NT2/D1 (cell line): Measurements from ENCODE around the gene GLT1D1.

Experiments
- DNase-seq: peaks from one replicate; pipeline ENCODE4 v3.0.0-alpha.2; 2011; ENCODE audit warnings: low read depth, low spot score
- H3K27me3 ChIP-seq: 2 replicates; pipeline ENCODE4 v1.6.0; 2011; ENCODE audit warnings: mild to moderate bottlenecking; ENCODE audit not compliant: insufficient read length, insufficient read depth
- H3K36me3 ChIP-seq: 2 replicates; pipeline ENCODE4 v1.6.1; 2011; ENCODE audit warnings: mild to moderate bottlenecking, low read length, mixed read lengths; ENCODE audit not compliant: insufficient read depth, insufficient read length
- H3K4me1 ChIP-seq: 2 replicates; pipeline ENCODE4 v1.5.1; 2011; ENCODE audit not compliant: insufficient read depth, insufficient read length
- H3K4me3 ChIP-seq: 2 replicates; pipeline ENCODE4 v1.5.1; 2011; ENCODE audit warnings: low read depth; ENCODE audit not compliant: insufficient read length
- H3K9ac ChIP-seq: 2 replicates; pipeline ENCODE4 v1.6.0; 2011; ENCODE audit warnings: low read depth; ENCODE audit not compliant: insufficient read length
- H3K9me3 ChIP-seq: 2 replicates; pipeline ENCODE4 v1.5.1; 2011; ENCODE audit warnings: mild to moderate bottlenecking, low read length; ENCODE audit not compliant: insufficient read depth
- SUZ12 ChIP-seq: IDR thresholded peaks from 2 replicates; pipeline ENCODE4 v1.6.1; 2011; ENCODE audit not compliant: insufficient read length, insufficient read depth; ENCODE audit errors: extremely low read depth
- YY1 ChIP-seq: IDR thresholded peaks from 2 replicates; pipeline ENCODE4 v1.6.1; 2011; ENCODE audit not compliant: insufficient read length, insufficient read depth
- ZNF274 ChIP-seq: IDR thresholded peaks from 2 replicates; pipeline ENCODE4 v1.6.1; 2011; ENCODE audit warnings: mild to moderate bottlenecking, low read depth, low read length

GLT1D1 gene

DNA sequence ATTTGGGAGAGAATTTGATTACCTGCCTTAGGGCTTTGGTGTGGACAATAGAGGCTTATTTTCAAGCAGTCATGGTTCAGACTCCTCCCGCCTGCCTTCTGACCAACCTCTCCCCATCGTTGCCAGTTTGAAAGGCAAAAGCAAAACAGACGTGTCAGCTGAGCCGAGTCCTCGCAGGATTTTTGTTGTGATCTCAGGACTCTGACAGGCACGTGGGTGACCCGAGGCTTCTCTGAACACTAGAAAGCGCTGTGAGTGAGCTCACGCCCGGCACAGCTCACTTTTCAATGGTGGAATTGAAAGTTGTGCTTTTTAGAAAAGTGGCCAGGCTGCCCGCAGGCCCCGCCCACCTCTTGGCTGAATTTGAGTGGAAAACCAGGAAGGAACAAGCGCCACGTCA, 130.1 kb downstream of the GLT1D1 start:
- TF ChIP-seq ZNF274: no peak
- no peak for TF ChIP-seq SUZ12
- TF ChIP-seq YY1: no peak
- DNase-seq: no peak
- Histone ChIP-seq H3K36me3 (no peaks in the 10 kb centered on the region), H3K4me1 (peaks cover 8% of the 10 kb centered on the region), H3K9ac (no peak overlapping the region), H3K9me3 (no peaks in the 10 kb centered on the region), H3K4me3 (no peak overlapping the region), H3K27me3 (no peaks in the 10 kb centered on the region)

DNA sequence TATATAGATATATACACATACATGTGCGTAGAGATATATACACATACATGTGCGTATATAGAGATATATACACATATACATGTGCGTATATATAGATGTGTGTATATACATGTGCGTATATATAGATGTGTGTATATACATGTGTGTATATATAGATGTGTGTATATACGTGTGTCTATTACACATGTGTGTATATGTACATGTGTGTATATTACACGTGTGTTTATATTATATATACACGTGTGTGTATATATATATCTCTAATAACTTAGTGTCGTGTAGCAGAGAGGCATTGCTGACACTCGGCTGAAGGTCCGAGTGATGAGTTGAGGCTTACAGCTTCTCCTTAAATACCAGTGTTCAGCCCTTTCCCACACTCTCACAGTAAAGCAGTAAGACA, 133.7 kb downstream of the GLT1D1 start:
- peaks cover 2% of the 10 kb centered on the region for H3K4me1 ChIP-seq
- no peak for DNase-seq
- no peaks in the 10 kb centered on the region for H3K36me3 ChIP-seq
- H3K9ac ChIP-seq: no peak overlapping the region
- H3K9me3 ChIP-seq: peaks cover 8% of the 10 kb centered on the region; the same call in 1 of the 2 replicates
- peaks cover 2% of the 10 kb centered on the region for H3K27me3 ChIP-seq
- TF ChIP-seq SUZ12 (no peak), ZNF274 (no peak), YY1 (no peak)
- H3K4me3 ChIP-seq: no peak overlapping the region

DNA sequence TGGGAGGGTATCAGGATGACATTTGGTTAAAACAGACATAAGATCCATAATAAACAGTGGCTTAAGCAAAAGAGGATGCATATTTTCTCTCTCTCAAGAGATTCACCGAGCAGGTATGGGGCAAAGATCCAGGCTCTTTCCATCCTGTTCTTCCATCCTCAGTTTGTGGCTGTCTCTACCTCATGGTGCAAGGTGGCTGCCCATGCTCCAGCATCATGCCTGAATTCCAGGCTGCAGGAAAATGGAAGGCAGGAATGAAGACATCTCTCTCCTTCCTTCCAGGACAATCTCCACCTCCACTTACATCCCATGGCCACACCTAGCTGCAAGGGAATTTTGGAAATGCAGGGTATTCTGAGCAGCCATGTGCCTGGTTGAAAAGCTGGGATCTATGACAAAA, 136.0 kb downstream of the GLT1D1 start:
- peaks cover 8% of the 10 kb centered on the region; the same call in 1 of the 2 replicates for H3K9me3 ChIP-seq
- no peaks in the 10 kb centered on the region for H3K36me3 ChIP-seq
- no peak overlapping the region for H3K9ac ChIP-seq
- peaks cover 2% of the 10 kb centered on the region for H3K27me3 ChIP-seq
- TF ChIP-seq ZNF274 (no peak), SUZ12 (no peak), YY1 (no peak)
- H3K4me3 ChIP-seq: no peak overlapping the region
- no peaks in the 10 kb centered on the region for H3K4me1 ChIP-seq
- no peak for DNase-seq

DNA sequence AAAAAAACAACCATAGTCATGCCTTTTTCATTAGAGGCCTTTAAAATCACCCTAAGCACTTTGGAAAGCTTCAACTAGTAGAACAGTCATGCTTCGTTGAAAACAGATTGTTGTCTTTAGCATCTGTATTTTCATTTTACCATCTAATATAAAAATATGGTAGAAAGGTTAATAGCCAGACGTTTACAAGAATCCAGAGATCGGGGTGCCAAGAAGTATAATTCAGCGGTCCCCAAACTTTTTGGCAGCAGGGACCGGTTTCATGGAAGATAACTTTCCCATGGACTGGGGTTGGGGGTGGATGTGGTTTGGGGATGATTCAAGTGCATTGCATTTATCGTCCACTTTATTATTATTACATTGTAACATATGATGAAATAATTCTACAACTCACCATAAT, 138.4 kb downstream of the GLT1D1 start:
- Histone ChIP-seq H3K9ac (no peak overlapping the region), H3K4me3 (no peak overlapping the region), H3K36me3 (no peaks in the 10 kb centered on the region), H3K4me1 (no peaks in the 10 kb centered on the region), H3K27me3 (peaks cover 2% of the 10 kb centered on the region), H3K9me3 (peaks cover 8% of the 10 kb centered on the region; the same call in 1 of the 2 replicates)
- no peak for DNase-seq
- TF ChIP-seq SUZ12 (no peak), YY1 (no peak), ZNF274 (no peak)

DNA sequence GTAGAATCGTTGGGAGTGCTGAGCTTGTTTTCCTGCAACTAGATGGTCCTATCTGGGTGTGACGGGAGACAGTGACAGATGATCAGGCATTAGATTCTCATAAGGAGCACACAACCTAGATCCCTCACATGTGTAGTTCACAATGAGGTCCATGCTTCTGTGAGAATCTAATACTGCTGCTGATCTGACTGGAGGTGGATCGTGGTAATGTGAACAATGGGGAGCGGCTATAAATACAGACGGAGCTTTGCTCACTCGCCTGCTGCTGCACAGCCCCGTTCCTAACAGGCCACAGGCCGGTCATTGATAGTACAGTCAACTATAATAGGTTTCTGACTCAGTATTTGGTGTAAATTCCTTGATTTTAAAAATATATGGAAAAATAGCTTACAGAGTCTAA, 138.8 kb downstream of the GLT1D1 start:
- H3K9me3 ChIP-seq: peaks cover 8% of the 10 kb centered on the region; the same call in 1 of the 2 replicates
- DNase-seq: no peak
- H3K4me3 ChIP-seq: no peak overlapping the region
- no peaks in the 10 kb centered on the region for H3K36me3 ChIP-seq
- no peaks in the 10 kb centered on the region for H3K4me1 ChIP-seq
- H3K9ac ChIP-seq: no peak overlapping the region
- peaks cover 2% of the 10 kb centered on the region for H3K27me3 ChIP-seq
- TF ChIP-seq ZNF274 (no peak), SUZ12 (no peak), YY1 (no peak)

DNA sequence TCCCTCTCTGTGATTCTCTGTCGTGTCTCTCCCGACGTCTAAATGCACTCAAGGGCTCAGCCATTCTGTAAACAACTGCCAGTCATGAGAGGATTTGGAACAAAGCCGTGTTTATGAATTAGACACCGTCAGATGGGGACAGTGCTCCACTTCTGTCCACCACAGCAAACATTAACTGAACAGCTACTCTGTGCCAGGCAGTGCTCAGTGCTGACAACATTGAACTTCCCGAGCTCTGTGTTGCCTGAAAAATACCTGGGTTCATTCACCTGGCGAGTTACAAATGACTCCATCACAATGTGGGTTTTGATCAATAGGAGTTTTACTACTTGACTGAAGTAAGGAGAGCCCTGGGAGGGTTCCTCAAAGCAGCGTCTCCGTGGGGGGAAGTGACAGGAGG, 139.3 kb downstream of the GLT1D1 start:
- Histone ChIP-seq H3K4me3 (no peak overlapping the region), H3K36me3 (no peaks in the 10 kb centered on the region), H3K9me3 (peaks cover 8% of the 10 kb centered on the region; the same call in 1 of the 2 replicates), H3K4me1 (no peaks in the 10 kb centered on the region), H3K27me3 (peaks cover 2% of the 10 kb centered on the region), H3K9ac (no peak overlapping the region)
- no peak for DNase-seq
- TF ChIP-seq ZNF274 (no peak), YY1 (no peak), SUZ12 (no peak)

DNA sequence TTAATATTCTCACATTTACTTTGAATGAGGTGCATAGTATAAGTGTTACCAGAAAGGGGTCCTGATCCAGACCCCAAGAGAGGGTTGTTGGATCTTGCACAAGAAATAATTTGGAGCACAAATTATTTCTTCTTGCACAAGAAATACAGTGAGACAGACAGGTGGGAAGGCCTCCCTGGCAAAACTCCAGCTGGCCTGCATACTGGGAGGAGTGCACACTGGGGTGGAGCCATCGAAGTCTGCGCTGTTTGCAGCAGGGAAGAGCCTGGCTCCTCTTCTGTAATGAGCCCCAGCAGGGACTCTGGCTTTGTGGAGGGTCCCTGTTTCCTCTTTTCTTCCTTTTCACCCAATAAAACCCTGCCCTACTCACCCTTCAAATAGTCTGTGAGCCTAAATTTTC, 141.6 kb downstream of the GLT1D1 start:
- TF ChIP-seq SUZ12: no peak
- TF ChIP-seq YY1: no peak
- no peak for TF ChIP-seq ZNF274
- no peaks in the 10 kb centered on the region for H3K36me3 ChIP-seq
- no peak for DNase-seq
- no peaks in the 10 kb centered on the region; the same call in 1 of the 2 replicates for H3K9me3 ChIP-seq
- H3K4me3 ChIP-seq: no peak overlapping the region
- no peak overlapping the region for H3K9ac ChIP-seq
- no peaks in the 10 kb centered on the region for H3K4me1 ChIP-seq
- H3K27me3 ChIP-seq: no peaks in the 10 kb centered on the region
